CD14-positive monocyte (primary cell): Measurements from ENCODE around the gene GLB1L3. TPM values are rescaled to one million over a fixed set of nuclear protein-coding genes. Genes with fewer than 3 reads are reported as not detected.
"Not testable (repeated sequence)": the region's sequence is repeated elsewhere in the genome, so short reads cannot be mapped to it uniquely, and the experiment has no call there.

Source experiments
- DNase-seq, 3 donors: peaks; one replicate each; pipeline ENCODE4 v3.0.0-alpha.2; 2011 to 2022
- H2AFZ ChIP-seq: 2 replicates; pipeline ENCODE4 v1.6.0; 2012; ENCODE audit warnings: mild to moderate bottlenecking, low read depth, low read length, inconsistent platforms; ENCODE audit not compliant: insufficient read depth, poor library complexity, severe bottlenecking
- H3K27ac ChIP-seq, 2 donors: 1 replicate in 1 of 2; 2 replicates in 1 of 2; pipeline ENCODE4 v1.5.1; 2012 to 2013; ENCODE audit warnings: low read length in 2 of 2, control low read depth in 1 of 2, inconsistent platforms in 1 of 2, low read depth in 1 of 2, mild to moderate bottlenecking in 1 of 2
- H3K27me3 ChIP-seq, 2 donors: one replicate each; pipeline versions ENCODE4 v1.6.0 to v1.6.1; 2011 to 2013; ENCODE audit warnings: low read length in 2 of 2; ENCODE audit not compliant: control insufficient read depth in 2 of 2, insufficient read depth in 2 of 2
- H3K36me3 ChIP-seq, 2 donors: replicated peaks in 1 of 2; 1 replicate in 1 of 2; 2 replicates in 1 of 2; pipeline versions ENCODE4 v1.5.1 to v1.6.1; 2012 to 2013; ENCODE audit warnings: low read length in 2 of 2, control low read depth in 1 of 2, inconsistent platforms in 1 of 2, mild to moderate bottlenecking in 1 of 2; ENCODE audit not compliant: insufficient read depth in 2 of 2, control insufficient read depth in 1 of 2
- H3K4me1 ChIP-seq, 2 donors: 1 replicate in 1 of 2; 2 replicates in 1 of 2; pipeline versions ENCODE4 v1.5.1 to v1.6.1; 2012 to 2013; ENCODE audit warnings: low read length in 2 of 2, control low read depth in 1 of 2, inconsistent platforms in 1 of 2, mild to moderate bottlenecking in 1 of 2, moderate library complexity in 1 of 2; ENCODE audit not compliant: insufficient read depth in 2 of 2, control insufficient read depth in 1 of 2
- H3K4me2 ChIP-seq: replicated peaks from 2 replicates; pipeline ENCODE3; 2012; ENCODE audit warnings: low read length, moderate library complexity, mild to moderate bottlenecking; ENCODE audit not compliant: poor library complexity, severe bottlenecking; ENCODE audit errors: extremely low read depth
- H3K4me3 ChIP-seq, 3 experiments: fragments of 200-600 bp in 1 of 3; sonication (generic) in 1 of 3; replicated peaks in 1 of 3; 1 replicate in 2 of 3; 2 replicates in 1 of 3; pipeline ENCODE4 v1.5.1; 2011 to 2013; ENCODE audit warnings: low read length in 3 of 3, mild to moderate bottlenecking in 3 of 3, control low read depth in 2 of 3, low read depth in 2 of 3, inconsistent platforms in 1 of 3, moderate library complexity in 1 of 3
- H3K79me2 ChIP-seq: 2 replicates; pipeline ENCODE4 v1.6.0; 2012; ENCODE audit warnings: mild to moderate bottlenecking, control low read depth, inconsistent platforms, low read length, moderate library complexity; ENCODE audit not compliant: insufficient read depth
- H3K9ac ChIP-seq: 2 replicates; pipeline ENCODE4 v1.6.0; 2017; ENCODE audit warnings: low read length, mild to moderate bottlenecking; ENCODE audit not compliant: insufficient read depth, poor library complexity, severe bottlenecking
- H3K9me3 ChIP-seq, 2 donors: replicated peaks in 1 of 2; 1 replicate in 1 of 2; 2 replicates in 1 of 2; pipeline versions ENCODE4 v1.5.1 to v1.6.1; 2012 to 2013; ENCODE audit warnings: low read length in 2 of 2, control low read depth in 1 of 2; ENCODE audit not compliant: control insufficient read depth in 1 of 2, insufficient read depth in 1 of 2
- H4K20me1 ChIP-seq: 2 replicates; pipeline ENCODE4 v1.6.0; 2012; ENCODE audit warnings: mild to moderate bottlenecking, low read length, control low read depth, moderate library complexity; ENCODE audit not compliant: insufficient read depth
- H3K27ac Mint-ChIP-seq, 7 donors: one replicate each; pipeline ENCODE4 v1.8.0; 2020; ENCODE audit warnings: mild to moderate bottlenecking in 7 of 7, mixed read lengths in 7 of 7, moderate library complexity in 6 of 7, inconsistent platforms in 2 of 7
- H3K27me3 Mint-ChIP-seq, 3 donors: one replicate each; pipeline ENCODE4 v1.8.0; 2021 to 2022; ENCODE audit warnings: low read depth in 3 of 3, mild to moderate bottlenecking in 3 of 3, mixed read lengths in 3 of 3, moderate library complexity in 3 of 3, inconsistent platforms in 1 of 3
- H3K36me3 Mint-ChIP-seq, 2 donors: one replicate each; pipeline ENCODE4 v1.8.0; 2020; ENCODE audit warnings: mixed read lengths in 2 of 2, inconsistent platforms in 1 of 2, mild to moderate bottlenecking in 1 of 2
- H3K4me1 Mint-ChIP-seq: one replicate; pipeline ENCODE4 v1.8.0; 2020; ENCODE audit warnings: mild to moderate bottlenecking, mixed read lengths
- H3K4me3 Mint-ChIP-seq, 2 donors: one replicate each; pipeline ENCODE4 v1.8.0; 2020; ENCODE audit warnings: mild to moderate bottlenecking in 2 of 2, mixed read lengths in 2 of 2, moderate library complexity in 1 of 2
- H3K9me3 Mint-ChIP-seq, 7 donors: one replicate each; pipeline ENCODE4 v1.8.0; 2020 to 2022; ENCODE audit warnings: mixed read lengths in 7 of 7, mild to moderate bottlenecking in 6 of 7, moderate library complexity in 6 of 7, inconsistent platforms in 2 of 7
- CTCF ChIP-seq: fragments of 200-600 bp; IDR thresholded peaks from one replicate; pipeline ENCODE4 v1.8.0; 2022; ENCODE audit warnings: antibody characterized with exemption, mild to moderate bottlenecking
- WGBS: methylation state at CpG from one replicate; pipeline ENCODE4 v1.1.5; 2013; ENCODE audit warnings: missing lambda C conversion rate; ENCODE audit not compliant: insufficient coverage; 5-methylcytosine and 5-hydroxymethylcytosine counted together
- intact Hi-C, 2 donors: fragments of 100-400 bp; cut with micrococcal nuclease; formaldehyde crosslinking; loops; one replicate each; pipeline versions ENCODE4 v1.15.0 to v1.15.1; 2023
- polyA plus RNA-seq, 3 donors: library from polyadenylated mRNA; depleted of rRNA in 1 of 3; unstranded in 2 of 3; stranded (reverse) in 1 of 3; fragments of 300-500 nt in 2 of 3; fragments of >200 nt in 1 of 3; fragmentation: Illumina TruSeq in 2 of 3; gene quantifications; 1 replicate in 2 of 3; 2 replicates in 1 of 3; pipeline ENCODE4 v1.2.3, GENCODE V29; 2012 to 2021

The GLB1L3 gene
- polyA plus RNA-seq, 3 donors: not detected

- H3K4me1 ChIP-seq: no peaks in the 10 kb centered on the region
- peaks cover 3 to 14% of the 10 kb centered on the region in 2 donors for H3K9me3 ChIP-seq
- DNase-seq: no peak
- no peaks in the 10 kb centered on the region for H3K79me2 ChIP-seq
- H3K36me3 Mint-ChIP-seq: no peaks in the 10 kb centered on the region
- H3K27ac ChIP-seq: no peak overlapping the region
- no peak overlapping the region for H3K4me2 ChIP-seq
- no peak overlapping the region for H3K4me3 ChIP-seq
- no peaks in the 10 kb centered on the region for H3K4me1 Mint-ChIP-seq
- 90% methylated on average over 2 of the region's 9 CpGs for WGBS
- H3K27me3 ChIP-seq: no peaks in the 10 kb centered on the region
- H3K27ac Mint-ChIP-seq: no peak overlapping the region
- H3K9me3 Mint-ChIP-seq: peaks cover 8 to 21% (median 13%) of the 10 kb centered on the region in 7 donors
- peaks cover 4 to 7% (median 4%) of the 10 kb centered on the region in 3 donors for H3K27me3 Mint-ChIP-seq
- no peak overlapping the region for H3K4me3 Mint-ChIP-seq
- intact Hi-C loops: no loop called here
- TF ChIP-seq CTCF: no peak
- no peak overlapping the region for H3K9ac ChIP-seq
- H2AFZ ChIP-seq: no peak overlapping the region
- no peaks in the 10 kb centered on the region for H4K20me1 ChIP-seq
- H3K36me3 ChIP-seq: no peaks in the 10 kb centered on the region
These were observed 37.8 kb downstream of the GLB1L3 start for GRCh38 chr11:134313821-134314607.

GRCh38 chr11:134317103-134317502 lies 40.9 kb downstream of the GLB1L3 start:
- H3K4me1 ChIP-seq: no peaks in the 10 kb centered on the region
- no peak for TF ChIP-seq CTCF
- no CpG with 5 or more reads among the region's 3 CpGs for WGBS

GRCh38 chr11:134321373-134321772 lies 45.2 kb downstream of the GLB1L3 start:
- H3K27ac ChIP-seq, H3K27ac Mint-ChIP-seq, H3K27me3 ChIP-seq, DNase-seq, H3K4me3 Mint-ChIP-seq, H3K36me3 ChIP-seq, intact Hi-C loops, H3K4me1 Mint-ChIP-seq, H3K4me3 ChIP-seq, H3K36me3 Mint-ChIP-seq, H3K79me2 ChIP-seq, H3K4me2 ChIP-seq, H2AFZ ChIP-seq, H3K9ac ChIP-seq, H3K4me1 ChIP-seq, H4K20me1 ChIP-seq: not testable (repeated sequence)
- Mint-ChIP-seq H3K9me3 (peaks cover 12 to 20% (median 18%) of the 10 kb centered on the region in 7 donors), H3K27me3 (peaks cover 4 to 11% (median 8%) of the 10 kb centered on the region in 3 donors)
- peaks cover 3 to 14% of the 10 kb centered on the region in 2 donors for H3K9me3 ChIP-seq
- no CpG with 5 or more reads among the region's 2 CpGs for WGBS

More at GRCh38 chr11:134317103-134317502, 40.9 kb downstream of the GLB1L3 start:
- Histone ChIP-seq H3K9me3 (peaks cover 3 to 14% of the 10 kb centered on the region in 2 donors), H3K9ac (no peak overlapping the region), H3K4me3 (no peak overlapping the region), H3K27me3 (no peaks in the 10 kb centered on the region), H3K27ac (no peak overlapping the region), H3K36me3 (no peaks in the 10 kb centered on the region), H2AFZ (no peak overlapping the region), H4K20me1 (no peaks in the 10 kb centered on the region), H3K4me2 (no peak overlapping the region), H3K79me2 (no peaks in the 10 kb centered on the region)
- intact Hi-C loops: no loop called here
- H3K36me3 Mint-ChIP-seq: no peaks in the 10 kb centered on the region
- no peak for DNase-seq
- peaks cover 3 to 11% (median 4%) of the 10 kb centered on the region in 3 donors for H3K27me3 Mint-ChIP-seq
- H3K4me3 Mint-ChIP-seq: no peak overlapping the region
- H3K9me3 Mint-ChIP-seq: peaks cover 12 to 24% (median 19%) of the 10 kb centered on the region in 7 donors
- no peaks in the 10 kb centered on the region for H3K4me1 Mint-ChIP-seq
- no peak overlapping the region for H3K27ac Mint-ChIP-seq
